Peyer's patch (tissue), 4 donors: ENCODE measurements around the gene TLR9. TPM values are rescaled to one million over a fixed set of nuclear protein-coding genes. Genes with fewer than 3 reads are reported as not detected.

Source experiments
- DNase-seq, 3 donors: peaks; one replicate each; pipeline ENCODE4 v3.0.0-alpha.2; 2017 to 2019
- H3K27ac ChIP-seq, 4 donors: fragments of 200-600 bp; sonication (generic); one replicate each; pipeline ENCODE4 v1.5.1; 2016 to 2019
- H3K27me3 ChIP-seq, 2 donors: fragments of 200-600 bp; sonication (generic); one replicate each; pipeline ENCODE4 v1.5.1; 2019
- H3K36me3 ChIP-seq, 3 donors: fragments of 200-600 bp; sonication (generic); one replicate each; pipeline ENCODE4 v1.5.1; 2016 to 2019
- H3K4me1 ChIP-seq, 4 donors: fragments of 200-600 bp; sonication (generic); one replicate each; pipeline ENCODE4 v1.5.1; 2016 to 2019
- H3K4me3 ChIP-seq, 4 donors: fragments of 200-600 bp; sonication (generic); 1 replicate in 3 of 4; 2 replicates in 1 of 4; pipeline ENCODE4 v1.5.1; 2016 to 2019; ENCODE audit warnings: mild to moderate bottlenecking in 1 of 4
- H3K9me3 ChIP-seq, 4 donors: fragments of 200-600 bp; sonication (generic); one replicate each; pipeline ENCODE4 v1.5.1; 2016 to 2019; ENCODE audit warnings: mild to moderate bottlenecking in 1 of 4
- CTCF ChIP-seq, 6 experiments: fragments of 450-650 bp in 4 of 6; fragments of 200-600 bp in 2 of 6; sonication (generic) in 1 of 6; IDR thresholded peaks; one replicate each; pipeline ENCODE4 v1.5.1; 2017 to 2019; ENCODE audit warnings: antibody characterized with exemption in 6 of 6, mild to moderate bottlenecking in 3 of 6, moderate library complexity in 1 of 6
- POLR2A ChIP-seq, 2 donors: fragments of 450-650 bp; IDR thresholded peaks; one replicate each; pipeline ENCODE4 v1.5.1; 2017; ENCODE audit warnings: antibody characterized with exemption in 2 of 2, mild to moderate bottlenecking in 2 of 2, moderate library complexity in 2 of 2
- total RNA-seq, 4 donors: library from RNA; depleted of rRNA; stranded (reverse); fragments of >200 nt; gene quantifications; one replicate each; pipeline ENCODE4 v1.1.0, GENCODE V29; 2016

The TLR9 gene
- total RNA-seq, 4 donors from 2014 or later, result 0.27 to 1.7 TPM; not detected in 2

GRCh38 chr3:52218937-52219650 lies 6.4 kb downstream of the TLR9 start:
- no peak for DNase-seq
- Histone ChIP-seq H3K27ac (peak overlapping the region; percentile 68 to 91 (median 76)), H3K4me3 (no peak overlapping the region), H3K9me3 (no peaks in the 10 kb centered on the region), H3K4me1 (peaks cover 12 to 46% (median 35%) of the 10 kb centered on the region in 4 donors), H3K36me3 (peaks cover 0 to 18% (median 3%) of the 10 kb centered on the region in 3 donors), H3K27me3 (no peaks in the 10 kb centered on the region)
- TF ChIP-seq POLR2A (IDR thresholded peaks at IDR 0.05) (no peak), CTCF (IDR thresholded peaks at IDR 0.05) (no peak)

- TF ChIP-seq CTCF (IDR thresholded peaks at IDR 0.05) (no peak), POLR2A (IDR thresholded peaks at IDR 0.05) (no peak)
- Histone ChIP-seq H3K27ac (peak overlapping the region; percentile 68 to 91 (median 76)), H3K9me3 (no peaks in the 10 kb centered on the region), H3K4me1 (peaks cover 12 to 46% (median 35%) of the 10 kb centered on the region in 4 donors), H3K27me3 (no peaks in the 10 kb centered on the region), H3K36me3 (peaks cover 0 to 24% (median 3%) of the 10 kb centered on the region in 3 donors), H3K4me3 (no peak overlapping the region)
- peak; percentile 55 to 72 (median 69) for DNase-seq
These were observed 7.0 kb downstream of the TLR9 start for GRCh38 chr3:52218454-52218853.

- Histone ChIP-seq H3K36me3 (peaks cover 0 to 29% (median 3%) of the 10 kb centered on the region in 3 donors), H3K4me1 (peaks cover 12 to 46% (median 35%) of the 10 kb centered on the region in 4 donors), H3K27ac (peak overlapping the region; percentile 68 to 91 (median 76)), H3K4me3 (no peak overlapping the region), H3K9me3 (no peaks in the 10 kb centered on the region), H3K27me3 (no peaks in the 10 kb centered on the region)
- peak in 1 of 3 donors; percentile 46 for DNase-seq
- TF ChIP-seq CTCF (IDR thresholded peaks at IDR 0.05) (no peak), POLR2A (IDR thresholded peaks at IDR 0.05) (no peak)
These were observed 7.4 kb downstream of the TLR9 start for GRCh38 chr3:52218026-52218425.

- no peak for DNase-seq
- H3K27ac ChIP-seq, result peak overlapping the region; percentile 68 to 91 (median 76)
- H3K36me3 ChIP-seq, result peaks cover 0 to 35% (median 3%) of the 10 kb centered on the region in 3 donors
- no peaks in the 10 kb centered on the region for H3K27me3 ChIP-seq
- H3K4me3 ChIP-seq, result no peak overlapping the region
- TF ChIP-seq POLR2A (IDR thresholded peaks at IDR 0.05) (no peak), CTCF (IDR thresholded peaks at IDR 0.05) (no peak)
- H3K9me3 ChIP-seq, result no peaks in the 10 kb centered on the region
- H3K4me1 ChIP-seq, result peaks cover 12 to 46% (median 35%) of the 10 kb centered on the region in 4 donors
These were observed 8.0 kb downstream of the TLR9 start for GRCh38 chr3:52217409-52217805.

GRCh38 chr3:52216585-52217408 lies 8.6 kb downstream of the TLR9 start:
- peak in 3 of 6 experiments; percentile 18 to 42 (median 27) for TF ChIP-seq CTCF (IDR thresholded peaks at IDR 0.05)
- TF ChIP-seq POLR2A (IDR thresholded peaks at IDR 0.05), result peak in 1 of 2 donors; percentile 51
- Histone ChIP-seq H3K9me3 (no peaks in the 10 kb centered on the region), H3K36me3 (peaks cover 0 to 41% (median 3%) of the 10 kb centered on the region in 3 donors), H3K4me3 (peak overlapping the region in 1 of 4 donors; percentile 2), H3K4me1 (peaks cover 12 to 40% (median 33%) of the 10 kb centered on the region in 4 donors), H3K27ac (peak overlapping the region; percentile 68 to 91 (median 76)), H3K27me3 (no peaks in the 10 kb centered on the region)
- DNase-seq, result peak in 2 of 3 donors; percentile 85 to 90
